Measurements from ENCODE around the gene KIF24.
"Not testable (repeated sequence)": the region's sequence is repeated elsewhere in the genome, so short reads cannot be mapped to it uniquely, and the experiment has no call there.

KIF24 gene

DNA sequence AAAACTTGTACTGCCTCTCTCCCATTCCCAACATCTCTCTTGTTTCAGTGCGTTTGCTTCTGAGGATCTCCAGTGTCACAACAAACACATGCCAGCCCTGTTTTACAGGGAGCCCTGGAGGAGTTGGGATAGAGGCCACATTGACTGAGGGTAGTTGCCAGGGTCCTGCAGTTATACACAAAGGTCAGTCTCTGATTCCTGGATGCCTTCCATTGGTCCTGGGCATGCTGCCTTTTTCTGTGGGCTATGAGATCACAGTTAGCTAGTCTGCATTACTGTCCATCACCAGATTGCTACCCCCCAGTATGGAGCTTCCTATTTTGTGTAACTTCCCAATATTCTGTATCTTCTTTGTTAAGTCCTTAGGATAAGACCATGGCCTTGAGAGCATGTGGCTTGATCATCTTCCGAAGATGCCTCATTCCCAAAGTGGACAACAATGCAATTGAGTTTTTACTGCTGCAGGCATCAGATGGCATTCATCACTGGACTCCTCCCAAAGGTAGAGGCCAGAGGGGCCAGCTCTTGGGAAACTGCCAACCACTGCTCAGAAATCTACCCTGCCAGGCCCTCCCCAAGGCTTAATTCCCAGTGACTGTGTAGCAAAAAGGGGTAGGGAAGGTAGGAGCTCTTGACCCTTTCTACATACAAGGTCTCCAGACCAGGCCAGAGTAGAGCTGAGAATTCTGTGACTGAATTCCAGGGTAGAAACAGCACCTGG is 9.8 kb upstream of the KIF24 start (continued):
- TF ChIP-seq, protein P1, sequence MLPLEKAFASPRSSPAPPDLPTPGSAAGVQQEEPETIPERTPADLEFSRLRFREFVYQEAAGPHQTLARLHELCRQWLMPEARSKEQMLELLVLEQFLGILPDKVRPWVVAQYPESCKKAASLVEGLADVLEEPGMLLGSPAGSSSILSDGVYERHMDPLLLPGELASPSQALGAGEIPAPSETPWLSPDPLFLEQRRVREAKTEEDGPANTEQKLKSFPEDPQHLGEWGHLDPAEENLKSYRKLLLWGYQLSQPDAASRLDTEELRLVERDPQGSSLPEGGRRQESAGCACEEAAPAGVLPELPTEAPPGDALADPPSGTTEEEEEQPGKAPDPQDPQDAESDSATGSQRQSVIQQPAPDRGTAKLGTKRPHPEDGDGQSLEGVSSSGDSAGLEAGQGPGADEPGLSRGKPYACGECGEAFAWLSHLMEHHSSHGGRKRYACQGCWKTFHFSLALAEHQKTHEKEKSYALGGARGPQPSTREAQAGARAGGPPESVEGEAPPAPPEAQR (tag by site-specific recombination; IDR thresholded peaks at IDR 0.05) = no peak
- TF ChIP-seq, protein P2, sequence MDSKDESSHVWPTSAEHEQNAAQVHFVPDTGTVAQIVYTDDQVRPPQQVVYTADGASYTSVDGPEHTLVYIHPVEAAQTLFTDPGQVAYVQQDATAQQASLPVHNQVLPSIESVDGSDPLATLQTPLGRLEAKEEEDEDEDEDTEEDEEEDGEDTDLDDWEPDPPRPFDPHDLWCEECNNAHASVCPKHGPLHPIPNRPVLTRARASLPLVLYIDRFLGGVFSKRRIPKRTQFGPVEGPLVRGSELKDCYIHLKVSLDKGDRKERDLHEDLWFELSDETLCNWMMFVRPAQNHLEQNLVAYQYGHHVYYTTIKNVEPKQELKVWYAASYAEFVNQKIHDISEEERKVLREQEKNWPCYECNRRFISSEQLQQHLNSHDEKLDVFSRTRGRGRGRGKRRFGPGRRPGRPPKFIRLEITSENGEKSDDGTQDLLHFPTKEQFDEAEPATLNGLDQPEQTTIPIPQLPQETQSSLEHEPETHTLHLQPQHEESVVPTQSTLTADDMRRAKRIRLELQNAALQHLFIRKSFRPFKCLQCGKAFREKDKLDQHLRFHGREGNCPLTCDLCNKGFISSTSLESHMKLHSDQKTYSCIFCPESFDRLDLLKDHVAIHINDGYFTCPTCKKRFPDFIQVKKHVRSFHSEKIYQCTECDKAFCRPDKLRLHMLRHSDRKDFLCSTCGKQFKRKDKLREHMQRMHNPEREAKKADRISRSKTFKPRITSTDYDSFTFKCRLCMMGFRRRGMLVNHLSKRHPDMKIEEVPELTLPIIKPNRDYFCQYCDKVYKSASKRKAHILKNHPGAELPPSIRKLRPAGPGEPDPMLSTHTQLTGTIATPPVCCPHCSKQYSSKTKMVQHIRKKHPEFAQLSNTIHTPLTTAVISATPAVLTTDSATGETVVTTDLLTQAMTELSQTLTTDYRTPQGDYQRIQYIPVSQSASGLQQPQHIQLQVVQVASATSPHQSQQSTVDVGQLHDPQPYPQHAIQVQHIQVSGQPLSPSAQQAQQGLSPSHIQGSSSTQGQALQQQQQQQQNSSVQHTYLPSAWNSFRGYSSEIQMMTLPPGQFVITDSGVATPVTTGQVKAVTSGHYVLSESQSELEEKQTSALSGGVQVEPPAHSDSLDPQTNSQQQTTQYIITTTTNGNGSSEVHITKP (tag by site-specific recombination; IDR thresholded peaks at IDR 0.05) = no peak

DNA sequence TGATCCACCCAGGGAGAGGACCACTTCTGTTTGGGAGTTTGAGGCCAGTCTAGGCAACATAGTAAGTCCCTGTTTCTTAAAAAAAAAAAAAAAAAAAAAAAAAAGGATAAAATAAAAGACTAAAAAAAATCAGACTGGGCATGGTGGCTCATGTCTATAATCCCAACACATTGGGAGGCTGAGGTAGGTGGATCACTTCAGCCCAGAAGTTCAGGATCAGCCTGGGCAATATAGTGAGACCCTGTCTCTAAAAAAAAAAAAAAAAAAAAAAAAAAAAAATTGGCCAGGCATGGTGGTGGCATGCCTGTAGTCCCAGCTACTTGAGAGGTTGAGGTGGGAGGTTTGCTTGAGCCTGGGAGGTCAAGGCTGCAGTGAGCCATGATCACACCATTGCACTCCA is 9.0 kb upstream of the KIF24 start:
- H3K4me3 ChIP-seq (ENCODE audit: low read depth, low read length); POLR2A ChIA-PET: not testable (repeated sequence)
- CTCF ChIA-PET = interaction anchor here (0.6 to 1.8 kb wide), 6 partner anchors 18 to 296 kb away, joined by 3 to 11 read pairs (median 4); no protein-coding TSS in a partner anchor

DNA sequence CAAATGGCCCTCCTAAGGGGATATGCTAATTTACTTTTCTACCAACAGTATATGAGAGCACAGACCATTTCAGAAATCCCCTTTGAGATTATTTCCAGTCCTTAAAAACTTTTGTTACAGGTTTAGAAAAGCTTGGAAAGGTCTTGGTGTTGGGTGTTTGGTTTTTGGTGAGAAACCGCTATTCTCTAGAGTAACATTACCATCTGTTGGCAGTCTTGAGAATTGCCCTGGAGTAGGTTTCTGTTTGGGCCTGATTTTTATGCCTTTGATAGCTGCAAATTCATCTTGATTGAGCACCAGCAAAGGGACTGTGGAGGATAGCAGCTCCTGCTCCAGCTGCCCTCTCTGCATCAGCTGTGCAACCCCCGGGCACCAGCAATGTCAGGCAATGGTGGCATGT is 8.3 kb upstream of the KIF24 start:
- H3K27ac ChIP-seq (ENCODE audit: extremely low read depth, low read depth, low read length) = no peak overlapping the region
- ChIA-PET CTCF (interaction anchor here (0.6 to 1.1 kb wide), 5 partner anchors 19 to 599 kb away, joined by 3 to 6 read pairs (median 3); no protein-coding TSS in a partner anchor), POLR2A (no interaction called here)
- H3K4me3 ChIP-seq (ENCODE audit: low read depth, low read length) = no peak overlapping the region
- peaks cover 0 to 26% of the 10 kb centered on the region in 2 experiments; a peak in 2 of 3 replicates for H3K36me3 ChIP-seq (ENCODE audit: control insufficient read depth in 2 of 2, insufficient read depth in 1 of 2, low read length in 2 of 2)
- no peaks in the 10 kb centered on the region for H3K9me3 ChIP-seq (ENCODE audit: control insufficient read depth, insufficient read depth, low read depth, low read length)
- H3K4me1 ChIP-seq (ENCODE audit: control insufficient read depth, insufficient read depth, low read length) = no peaks in the 10 kb centered on the region
- TF ChIP-seq, protein P3, sequence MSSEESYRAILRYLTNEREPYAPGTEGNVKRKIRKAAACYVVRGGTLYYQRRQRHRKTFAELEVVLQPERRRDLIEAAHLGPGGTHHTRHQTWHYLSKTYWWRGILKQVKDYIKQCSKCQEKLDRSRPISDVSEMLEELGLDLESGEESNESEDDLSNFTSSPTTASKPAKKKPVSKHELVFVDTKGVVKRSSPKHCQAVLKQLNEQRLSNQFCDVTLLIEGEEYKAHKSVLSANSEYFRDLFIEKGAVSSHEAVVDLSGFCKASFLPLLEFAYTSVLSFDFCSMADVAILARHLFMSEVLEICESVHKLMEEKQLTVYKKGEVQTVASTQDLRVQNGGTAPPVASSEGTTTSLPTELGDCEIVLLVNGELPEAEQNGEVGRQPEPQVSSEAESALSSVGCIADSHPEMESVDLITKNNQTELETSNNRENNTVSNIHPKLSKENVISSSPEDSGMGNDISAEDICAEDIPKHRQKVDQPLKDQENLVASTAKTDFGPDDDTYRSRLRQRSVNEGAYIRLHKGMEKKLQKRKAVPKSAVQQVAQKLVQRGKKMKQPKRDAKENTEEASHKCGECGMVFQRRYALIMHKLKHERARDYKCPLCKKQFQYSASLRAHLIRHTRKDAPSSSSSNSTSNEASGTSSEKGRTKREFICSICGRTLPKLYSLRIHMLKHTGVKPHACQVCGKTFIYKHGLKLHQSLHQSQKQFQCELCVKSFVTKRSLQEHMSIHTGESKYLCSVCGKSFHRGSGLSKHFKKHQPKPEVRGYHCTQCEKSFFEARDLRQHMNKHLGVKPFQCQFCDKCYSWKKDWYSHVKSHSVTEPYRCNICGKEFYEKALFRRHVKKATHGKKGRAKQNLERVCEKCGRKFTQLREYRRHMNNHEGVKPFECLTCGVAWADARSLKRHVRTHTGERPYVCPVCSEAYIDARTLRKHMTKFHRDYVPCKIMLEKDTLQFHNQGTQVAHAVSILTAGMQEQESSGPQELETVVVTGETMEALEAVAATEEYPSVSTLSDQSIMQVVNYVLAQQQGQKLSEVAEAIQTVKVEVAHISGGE (tag by site-specific recombination; conservative IDR thresholded peaks at IDR 0.05; ENCODE audit: low read depth) = no peak
- peak; percentile 25; the same call in 1 of the 2 replicates for TF ChIP-seq ZNF654 (tag by site-specific recombination; IDR thresholded peaks at IDR 0.05; ENCODE audit: low read depth)

More for the DNA sequence above, 9.0 kb upstream of the KIF24 start:
- TF ChIP-seq, protein P4, sequence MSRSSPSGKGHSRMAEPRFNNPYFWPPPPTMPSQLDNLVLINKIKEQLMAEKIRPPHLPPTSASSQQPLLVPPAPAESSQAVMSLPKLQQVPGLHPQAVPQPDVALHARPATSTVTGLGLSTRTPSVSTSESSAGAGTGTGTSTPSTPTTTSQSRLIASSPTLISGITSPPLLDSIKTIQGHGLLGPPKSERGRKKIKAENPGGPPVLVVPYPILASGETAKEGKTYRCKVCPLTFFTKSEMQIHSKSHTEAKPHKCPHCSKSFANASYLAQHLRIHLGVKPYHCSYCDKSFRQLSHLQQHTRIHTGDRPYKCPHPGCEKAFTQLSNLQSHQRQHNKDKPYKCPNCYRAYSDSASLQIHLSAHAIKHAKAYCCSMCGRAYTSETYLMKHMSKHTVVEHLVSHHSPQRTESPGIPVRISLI (tag by site-specific recombination; IDR thresholded peaks at IDR 0.05) = peak; percentile 73; the same call in 1 of the 2 replicates
- H3K4me1 ChIP-seq (ENCODE audit: control insufficient read depth, insufficient read depth, low read length); H3K27ac ChIP-seq (ENCODE audit: extremely low read depth, low read depth, low read length); H3K9me3 ChIP-seq (ENCODE audit: control insufficient read depth, insufficient read depth, low read depth, low read length): not testable (repeated sequence)
- peaks cover 0 to 30% of the 10 kb centered on the region in 2 experiments; a peak in 2 of 3 replicates for H3K36me3 ChIP-seq (ENCODE audit: control insufficient read depth in 2 of 2, insufficient read depth in 1 of 2, low read length in 2 of 2)

DNA sequence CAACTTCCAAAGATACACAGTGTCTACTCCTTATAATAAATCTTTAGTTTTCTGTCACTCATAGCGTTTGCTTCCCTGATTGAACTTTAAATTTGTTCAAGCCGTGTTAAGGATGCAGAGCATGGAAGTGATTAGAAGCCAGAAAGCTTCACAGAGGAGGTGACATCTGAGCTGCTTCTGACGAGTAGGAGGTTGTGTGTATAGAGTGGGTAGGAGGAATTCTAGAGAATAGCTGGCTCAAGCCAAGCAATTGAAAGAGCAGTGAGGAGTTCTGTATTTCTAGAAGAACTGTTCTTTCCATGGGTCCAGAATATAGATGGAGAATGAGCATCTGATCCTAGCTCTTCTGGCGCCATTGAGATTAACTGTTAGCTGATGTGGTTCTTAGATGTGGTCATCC is 6.3 kb upstream of the KIF24 start:
- no peak overlapping the region for H3K4me3 ChIP-seq (ENCODE audit: low read depth, low read length)

More for the DNA sequence above, 6.3 kb upstream of the KIF24 start:
- no peak overlapping the region for H3K27ac ChIP-seq (ENCODE audit: extremely low read depth, low read depth, low read length)
- ChIA-PET CTCF (interaction anchor here (0.6 to 7.1 kb wide), 7 partner anchors 42 to 598 kb away, joined by 3 to 172 read pairs (median 8); partner anchors contain the start of gene MYORG), POLR2A (no interaction called here)
- H3K36me3 ChIP-seq (ENCODE audit: control insufficient read depth in 2 of 2, insufficient read depth in 1 of 2, low read length in 2 of 2) = peaks cover 0 to 14% of the 10 kb centered on the region in 2 experiments; a peak in 2 of 3 replicates
- no peaks in the 10 kb centered on the region for H3K4me1 ChIP-seq (ENCODE audit: control insufficient read depth, insufficient read depth, low read length)
- TF ChIP-seq ZNF202 (tag by site-specific recombination; IDR thresholded peaks at IDR 0.05; ENCODE audit: borderline replicate concordance) = no peak
- no peak for TF ChIP-seq ZBTB21 (tag by site-specific recombination; IDR thresholded peaks at IDR 0.05)
- TF ChIP-seq ZNF830 (tag by site-specific recombination; IDR thresholded peaks at IDR 0.05; ENCODE audit: low read depth) = no peak
- no peak for TF ChIP-seq ZNF433 (tag by site-specific recombination; IDR thresholded peaks at IDR 0.05; ENCODE audit: low read depth)
- TF ChIP-seq ZFHX2 (tag by site-specific recombination; conservative IDR thresholded peaks at IDR 0.05) = peak; percentile 60
- TF ChIP-seq GLI4 (tag by site-specific recombination; IDR thresholded peaks at IDR 0.05) = no peak
- TF ChIP-seq EGR2 (tag by site-specific recombination; IDR thresholded peaks at IDR 0.05; ENCODE audit: low read depth) = peak; percentile 60; the same call in 1 of the 2 replicates
- no peak for TF ChIP-seq ZNF37A (tag by site-specific recombination; IDR thresholded peaks at IDR 0.05)
- H3K9me3 ChIP-seq (ENCODE audit: control insufficient read depth, insufficient read depth, low read depth, low read length) = no peaks in the 10 kb centered on the region
